ENCODE data around the gene ATP6V0C. TPM values are rescaled to one million over a fixed set of nuclear protein-coding genes. Genes with fewer than 3 reads are reported as not detected.
A peak's percentile ranks its signal among the peaks of the same experiment; 100 is the strongest.
"Not testable (repeated sequence)": the region's sequence is repeated elsewhere in the genome, so short reads cannot be mapped to it uniquely, and the experiment has no call there.

The ATP6V0C gene
- total RNA-seq, 1 experiment from 2014 or later, result 176 TPM

- H3K4ac ChIP-seq (ENCODE audit: low read depth, low read length), result no peak within 1 kb of the TSS
- Mint-ChIP-seq H3K27ac (peak within 1 kb of the TSS in 1 of 3 experiments; percentile 59; a peak in 2 of 7 replicates), H3K4me3 (peak within 1 kb of the TSS; percentile 68 to 86), H3K9me3 (peaks cover 0 to 2% of the 10 kb centered on the region in 2 experiments; a peak in 1 of 5 replicates), H3K4me1 (peaks cover 7 to 14% of the 10 kb centered on the region in 2 experiments), H3K36me3 (ENCODE audit: insufficient read depth in 1 of 3, low read depth in 3 of 3) (peaks cover 0 to 4% (median 4%) of the 10 kb centered on the region in 3 experiments; a peak in 2 of 7 replicates), H3K27me3 (ENCODE audit: low read depth) (peaks cover 4% of the 10 kb centered on the region; the same call in 1 of the 2 replicates)
- peak within 1 kb of the TSS; percentile 37 for H3K9ac ChIP-seq (ENCODE audit: extremely low read depth, insufficient read length, low read length)
- peak; percentile 95 for DNase-seq
- H3K79me2 ChIP-seq (ENCODE audit: insufficient read depth, low read length), result peaks cover 3% of the 10 kb centered on the region; the same call in 1 of the 2 replicates
- no peak within 1 kb of the TSS for H2BK120ac ChIP-seq (ENCODE audit: low read depth, low read length, poor library complexity, severe bottlenecking)
- no peak within 1 kb of the TSS for H3T11ph ChIP-seq (ENCODE audit: low read length)
- H2AFZ ChIP-seq (ENCODE audit: low read length), result no peak within 1 kb of the TSS
- H3K14ac ChIP-seq (ENCODE audit: insufficient read depth, low read length), result no peak within 1 kb of the TSS
- no peak within 1 kb of the TSS for H4K8ac ChIP-seq (replicated peaks; ENCODE audit: insufficient read length, low read depth, low read length)
- no peak within 1 kb of the TSS for H2AK5ac ChIP-seq (ENCODE audit: insufficient read length, low read length)
- peaks cover 6% of the 10 kb centered on the region for H3K79me1 ChIP-seq (ENCODE audit: insufficient read depth, low read depth, low read length, poor library complexity, severe bottlenecking)
- no peak within 1 kb of the TSS for H4K91ac ChIP-seq (ENCODE audit: insufficient read length, low read depth, low read length)
- H3K23me2 ChIP-seq (ENCODE audit: insufficient read length, low read depth, low read length, poor library complexity, severe bottlenecking), result peaks cover 2% of the 10 kb centered on the region
- no peaks in the 10 kb centered on the region for H3K27me3 ChIP-seq (ENCODE audit: insufficient read depth, low read length)
- H3K23ac ChIP-seq (ENCODE audit: insufficient read length, low read depth, low read length), result no peak within 1 kb of the TSS
- H3K27ac ChIP-seq (ENCODE audit: insufficient read length, low read depth, low read length), result no peak within 1 kb of the TSS
- H4K5ac ChIP-seq (ENCODE audit: insufficient read length, low read depth, low read length), result no peak within 1 kb of the TSS
- no peak for TF ChIP-seq CTCF (conservative IDR thresholded peaks at IDR 0.05)
- H2BK5ac ChIP-seq (ENCODE audit: insufficient read length, low read length), result no peak within 1 kb of the TSS
- no peak within 1 kb of the TSS for H2BK20ac ChIP-seq (ENCODE audit: low read depth, low read length, poor library complexity, severe bottlenecking)
- H2BK15ac ChIP-seq (ENCODE audit: low read depth, low read length), result no peak within 1 kb of the TSS
- peak within 1 kb of the TSS; percentile 71 for H3K4me2 ChIP-seq (ENCODE audit: insufficient read depth, insufficient read length, low read length)
- WGBS (ENCODE audit: extremely low coverage, insufficient read length, low lambda C conversion rate), result no CpG with 5 or more reads among the region's 126 CpGs
- no peaks in the 10 kb centered on the region for H3K9me3 ChIP-seq (ENCODE audit: control insufficient read depth, low read depth, low read length)
- H4K20me1 ChIP-seq (ENCODE audit: control insufficient read depth, insufficient read depth, insufficient read length), result no peaks in the 10 kb centered on the region
- no peak within 1 kb of the TSS for H3K56ac ChIP-seq (ENCODE audit: insufficient read length, low read depth, low read length)
- no peaks in the 10 kb centered on the region; the same call in 1 of the 2 replicates for H3K4me1 ChIP-seq (ENCODE audit: insufficient read depth, low read length)
- no peak within 1 kb of the TSS for H2BK12ac ChIP-seq (ENCODE audit: insufficient read length, low read depth, low read length)
- H3K18ac ChIP-seq (ENCODE audit: insufficient read length, low read depth, low read length), result no peak within 1 kb of the TSS
Observed at GRCh38 chr16:2537451-2538379, 24.0 kb downstream of the ATP6V0C start, which contains the start of gene PDPK1. Gene PDPK1 (plus strand): TSS chr16:2538021. CDS start chr16:2538113, 92 bp downstream.

- not testable (repeated sequence) for H3K23ac ChIP-seq (ENCODE audit: insufficient read length, low read depth, low read length); H3K4me2 ChIP-seq (ENCODE audit: insufficient read depth, insufficient read length, low read length); H4K5ac ChIP-seq (ENCODE audit: insufficient read length, low read depth, low read length); DNase-seq; H2AK5ac ChIP-seq (ENCODE audit: insufficient read length, low read length); H3K9me3 Mint-ChIP-seq; H3K9ac ChIP-seq (ENCODE audit: extremely low read depth, insufficient read length, low read length); H3K56ac ChIP-seq (ENCODE audit: insufficient read length, low read depth, low read length); H3K4me1 ChIP-seq (ENCODE audit: insufficient read depth, low read length); H2BK15ac ChIP-seq (ENCODE audit: low read depth, low read length); H3K4ac ChIP-seq (ENCODE audit: low read depth, low read length); H2BK12ac ChIP-seq (ENCODE audit: insufficient read length, low read depth, low read length); H2BK120ac ChIP-seq (ENCODE audit: low read depth, low read length, poor library complexity, severe bottlenecking); H3K27me3 Mint-ChIP-seq (ENCODE audit: low read depth); H2BK5ac ChIP-seq (ENCODE audit: insufficient read length, low read length); H3K36me3 Mint-ChIP-seq (ENCODE audit: insufficient read depth in 1 of 3, low read depth in 3 of 3); H3K18ac ChIP-seq (ENCODE audit: insufficient read length, low read depth, low read length); H3K23me2 ChIP-seq (ENCODE audit: insufficient read length, low read depth, low read length, poor library complexity, severe bottlenecking); H3K9me3 ChIP-seq (ENCODE audit: control insufficient read depth, low read depth, low read length); H3K27ac ChIP-seq (ENCODE audit: insufficient read length, low read depth, low read length); H3K27me3 ChIP-seq (ENCODE audit: insufficient read depth, low read length); H2BK20ac ChIP-seq (ENCODE audit: low read depth, low read length, poor library complexity, severe bottlenecking); H3K27ac Mint-ChIP-seq; H3K79me1 ChIP-seq (ENCODE audit: insufficient read depth, low read depth, low read length, poor library complexity, severe bottlenecking); H4K8ac ChIP-seq (replicated peaks; ENCODE audit: insufficient read length, low read depth, low read length); H3K14ac ChIP-seq (ENCODE audit: insufficient read depth, low read length); H4K91ac ChIP-seq (ENCODE audit: insufficient read length, low read depth, low read length); H4K20me1 ChIP-seq (ENCODE audit: control insufficient read depth, insufficient read depth, insufficient read length); H2AFZ ChIP-seq (ENCODE audit: low read length); H3K79me2 ChIP-seq (ENCODE audit: insufficient read depth, low read length); H3T11ph ChIP-seq (ENCODE audit: low read length)
- H3K4me1 Mint-ChIP-seq, result peaks cover 7 to 11% of the 10 kb centered on the region in 2 experiments
- no CpG with 5 or more reads among the region's 24 CpGs for WGBS (ENCODE audit: extremely low coverage, insufficient read length, low lambda C conversion rate)
- peak overlapping the region; percentile 68 to 79 for H3K4me3 Mint-ChIP-seq
Observed at GRCh38 chr16:2539192-2539844, 25.6 kb downstream of the ATP6V0C start.
